ENCODE data around the gene ENO4. TPM values are rescaled to one million over a fixed set of nuclear protein-coding genes. Genes with fewer than 3 reads are reported as not detected.

ENO4 gene
- total and polyA plus RNA-seq, 12 donors, result 0.11 to 0.19 (median 0.13) TPM; not detected in 9

GRCh38 chr10:116848032-116848943 is 1.0 kb upstream of the ENO4 start:
- Histone ChIP-seq H3K9me3 (no peaks in the 10 kb centered on the region), H3K4me1 (peaks cover 0 to 11% (median 5%) of the 10 kb centered on the region in 9 donors), H3K27me3 (peaks cover 0 to 56% (median 17%) of the 10 kb centered on the region in 7 donors), H3K36me3 (no peaks in the 10 kb centered on the region), H3K4me3 (peak overlapping the region in 9 of 10 donors; percentile 47 to 81 (median 64)), H3K27ac (peak overlapping the region in 3 of 10 donors; percentile 45 to 67 (median 54))
- 63 to 66% methylated on average over 17 of the region's 17 CpGs for WGBS, 2 donors
- DNase-seq (no peak), ATAC-seq (no peak)
- intact Hi-C loops (cut with DNase I), result no loop called here
- TF ChIP-seq CTCF (IDR thresholded peaks at IDR 0.05), result no peak

GRCh38 chr10:116848944-116849247 is 403 bp upstream of the ENO4 start:
- peaks cover 0 to 56% (median 17%) of the 10 kb centered on the region in 7 donors for H3K27me3 ChIP-seq
- ATAC-seq (peak; percentile 21 to 54 (median 38)), DNase-seq (no peak)
- TF ChIP-seq CTCF (IDR thresholded peaks at IDR 0.05), result no peak
- intact Hi-C loops (cut with DNase I), result no loop called here
- H3K4me3 ChIP-seq, result peak overlapping the region; percentile 47 to 81 (median 64)
- peaks cover 0 to 11% (median 5%) of the 10 kb centered on the region in 9 donors for H3K4me1 ChIP-seq
- whole genome bisulfite sequencing, 2 donors, result 1% methylated on average over 23 of the region's 23 CpGs
- no peaks in the 10 kb centered on the region for H3K9me3 ChIP-seq
- H3K27ac ChIP-seq, result peak overlapping the region in 9 of 10 donors; percentile 45 to 67 (median 54)
- H3K36me3 ChIP-seq, result no peaks in the 10 kb centered on the region

- Histone ChIP-seq H3K4me3 (peak overlapping the region; percentile 47 to 81 (median 64)), H3K36me3 (no peaks in the 10 kb centered on the region), H3K9me3 (no peaks in the 10 kb centered on the region), H3K27ac (peak overlapping the region in 8 of 10 donors; percentile 45 to 67 (median 54)), H3K27me3 (peaks cover 0 to 56% (median 17%) of the 10 kb centered on the region in 7 donors), H3K4me1 (peaks cover 0 to 11% (median 5%) of the 10 kb centered on the region in 9 donors)
- intact Hi-C loops (cut with DNase I), result no loop called here
- 33 to 37% methylated on average over 10 of the region's 10 CpGs for WGBS, 2 donors
- no peak for TF ChIP-seq CTCF (IDR thresholded peaks at IDR 0.05)
- no peak for DNase-seq
- ATAC-seq, result peak in 4 of 8 donors; percentile 4 to 6 (median 6)
Observed at GRCh38 chr10:116850058-116850611, 836 bp downstream of the ENO4 start.

GRCh38 chr10:116852246-116852645 is 2.9 kb downstream of the ENO4 start:
- no peak overlapping the region for H3K27ac ChIP-seq
- TF ChIP-seq CTCF (IDR thresholded peaks at IDR 0.05), result no peak
- intact Hi-C loops (cut with DNase I), result no loop called here
- DNase-seq, result no peak
- peaks cover 0 to 11% (median 5%) of the 10 kb centered on the region in 9 donors for H3K4me1 ChIP-seq
- no peak overlapping the region for H3K4me3 ChIP-seq
- WGBS, 2 donors, result 71 to 97% methylated on average over 1 of the region's 1 CpG
- H3K27me3 ChIP-seq, result peaks cover 0 to 49% (median 14%) of the 10 kb centered on the region in 7 donors
- peaks cover 0 to 2% (median 0%) of the 10 kb centered on the region in 11 donors for H3K9me3 ChIP-seq
- no peak for ATAC-seq
- no peaks in the 10 kb centered on the region for H3K36me3 ChIP-seq

Data from heart right ventricle (tissue), 16 donors.